K562 (cell line): ENCODE data around the gene DLGAP1. TPM values are rescaled to one million over a fixed set of nuclear protein-coding genes. Genes with fewer than 3 reads are reported as not detected.
A peak's percentile ranks its signal among the peaks of the same experiment; 100 is the strongest.

Experiments used
- FOSL1 ChIP-seq: fragments of 200-800 bp; sonication (Bioruptor generic); conservative IDR thresholded peaks from 2 replicates; pipeline ENCODE4 v1.6.1; 2016; ENCODE audit warnings: missing genetic modification characterization, missing compliant biosample characterization
- FOXJ2 ChIP-seq: fragments of 200-800 bp; sonication (Bioruptor generic); IDR thresholded peaks from 2 replicates; pipeline ENCODE4 v1.6.1; 2016; ENCODE audit warnings: missing genetic modification characterization, missing compliant biosample characterization
- MBD2 ChIP-seq: sonication (generic); IDR thresholded peaks from 2 replicates; pipeline ENCODE4 v1.6.1; 2016; ENCODE audit warnings: low read depth, borderline replicate concordance
- MXI1 ChIP-seq: IDR thresholded peaks from 2 replicates; pipeline ENCODE4 v1.6.1; 2011; ENCODE audit warnings: low read depth, mild to moderate bottlenecking, improper control_type of control experiment, low read length
- MYNN ChIP-seq, 2 experiments: sonication (generic); formaldehyde crosslinking in 1 of 2; IDR thresholded peaks; 2 replicates each; pipeline versions ENCODE4 v1.5.0 to v1.6.1; 2016 to 2020; ENCODE audit warnings: antibody characterized with exemption in 1 of 2, missing genetic modification reagents in 1 of 2
- POLR3G ChIP-seq: IDR thresholded peaks from 2 replicates; pipeline ENCODE4 v1.6.1; 2011; ENCODE audit not compliant: insufficient read length, insufficient replicate concordance; ENCODE audit errors: extremely low read depth
- ZC3H11A ChIP-seq: IDR thresholded peaks from 2 replicates; pipeline ENCODE4 v1.6.1; 2012; ENCODE audit warnings: low read depth, low read length, improper control_type of control experiment
- ZFP36 ChIP-seq: fragments of 150-350 bp; IDR thresholded peaks from 2 replicates; pipeline ENCODE4 v1.6.1; 2018; ENCODE audit warnings: low read length, low read depth; ENCODE audit not compliant: partially characterized antibody
- ZNF79 ChIP-seq: fragments of 250-450 bp; sonication (Bioruptor Pico); IDR thresholded peaks from 2 replicates; pipeline ENCODE4 v1.4.0; 2020; ENCODE audit warnings: low read depth, mild to moderate bottlenecking, moderate library complexity
- ZZZ3 ChIP-seq: fragments of 450-650 bp; IDR thresholded peaks from 2 replicates; pipeline ENCODE4 v1.6.1; 2016; ENCODE audit warnings: antibody characterized with exemption, mild to moderate bottlenecking, moderate library complexity
- polyA plus RNA-seq, 8 experiments: library from polyadenylated mRNA; depleted of rRNA in 4 of 8; stranded (reverse) in 5 of 8; unstranded in 3 of 8; fragments of >200 nt; fragmentation: Nextera tagmentation in 2 of 8; fragmentation: Illumina TruSeq in 1 of 8; extraction: Ambion mirVana in 2 of 8; extraction: Trizol in 1 of 8; gene quantifications; 2 replicates each; pipeline versions ENCODE4 v1.2.1 to v1.2.3, GENCODE V29; 2011 to 2014; ENCODE audit warnings: inconsistent platforms in 1 of 8, missing spikeins in 1 of 8
- total RNA-seq, 7 experiments: library from RNA; depleted of rRNA in 6 of 7; stranded (reverse); fragments of >200 nt in 6 of 7; fragmentation: Illumina TruSeq in 2 of 7; extraction: Trizol in 2 of 7; gene quantifications; 2 replicates each; pipeline versions ENCODE4 v1.2.1 to v1.2.3, GENCODE V29; 2011 to 2021; ENCODE audit warnings: low replicate concordance in 1 of 7
- TF ChIP-seq, protein P1 (sequence below): fragments of 450-650 bp; IDR thresholded peaks from 2 replicates; pipeline ENCODE4 v1.6.1; 2018; ENCODE audit not compliant: partially characterized antibody
- TF ChIP-seq, protein P2 (sequence below), 2 experiments: fragments of 450-650 bp; IDR thresholded peaks; 2 replicates each; pipeline ENCODE4 v1.6.1; 2018; ENCODE audit warnings: mild to moderate bottlenecking in 2 of 2, low read depth in 1 of 2; ENCODE audit not compliant: partially characterized antibody in 2 of 2
- TF ChIP-seq, protein P3 (sequence below): fragments of 450-650 bp; IDR thresholded peaks from 2 replicates; pipeline ENCODE4 v1.6.1; 2016; ENCODE audit warnings: antibody characterized with exemption
- TF ChIP-seq, protein P4 (sequence below): fragments of 250-450 bp; sonication (Bioruptor Pico); IDR thresholded peaks from 2 replicates; pipeline ENCODE4 v1.4.0; 2020; ENCODE audit warnings: mild to moderate bottlenecking, moderate library complexity, borderline replicate concordance

DLGAP1 gene
- total and polyA plus RNA-seq, 9 of the 15 experiments (the other 6 are each of a cell fraction or from before 2014, with no cell fraction given) = 0.04 to 0.22 (median 0.08) TPM

DNA sequence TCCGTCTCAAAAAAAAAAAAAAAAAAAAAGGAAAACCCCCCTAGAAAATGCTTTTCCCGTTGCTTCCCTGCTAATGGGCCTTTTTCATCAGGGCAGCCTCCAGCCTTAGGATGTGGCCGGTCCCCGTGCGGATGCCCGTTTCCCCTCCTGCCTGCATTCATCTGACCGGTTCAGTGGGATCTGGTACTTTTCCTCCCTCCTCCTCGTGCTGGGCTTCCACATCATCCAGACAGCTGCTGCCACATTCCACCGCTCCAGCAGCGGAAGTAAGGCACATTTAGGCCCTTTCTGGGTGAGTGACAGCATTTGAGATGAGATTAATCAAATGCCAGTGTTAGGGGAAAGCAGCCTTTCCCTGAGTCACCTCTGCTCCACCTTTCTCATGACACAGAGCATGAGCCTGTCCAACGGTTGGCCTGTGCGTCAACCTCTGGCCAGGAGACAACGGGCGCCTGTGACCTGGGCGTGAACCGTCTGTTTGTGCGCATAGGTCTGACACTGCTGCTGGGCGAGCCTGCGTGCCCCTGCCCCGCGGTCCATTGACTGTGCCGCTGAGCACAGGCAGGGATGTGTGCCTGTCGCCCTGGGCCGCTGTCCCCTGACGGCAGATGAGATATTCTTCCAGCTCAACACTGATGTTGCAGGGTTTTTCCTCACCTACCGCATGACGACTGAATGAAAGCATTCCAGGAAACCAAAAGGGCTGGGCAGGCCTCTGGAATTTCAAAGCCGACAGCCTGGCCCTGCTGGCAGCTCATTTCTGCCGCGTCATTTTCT, 831.1 kb downstream of the DLGAP1 start (continued):
- TF ChIP-seq, protein P1, sequence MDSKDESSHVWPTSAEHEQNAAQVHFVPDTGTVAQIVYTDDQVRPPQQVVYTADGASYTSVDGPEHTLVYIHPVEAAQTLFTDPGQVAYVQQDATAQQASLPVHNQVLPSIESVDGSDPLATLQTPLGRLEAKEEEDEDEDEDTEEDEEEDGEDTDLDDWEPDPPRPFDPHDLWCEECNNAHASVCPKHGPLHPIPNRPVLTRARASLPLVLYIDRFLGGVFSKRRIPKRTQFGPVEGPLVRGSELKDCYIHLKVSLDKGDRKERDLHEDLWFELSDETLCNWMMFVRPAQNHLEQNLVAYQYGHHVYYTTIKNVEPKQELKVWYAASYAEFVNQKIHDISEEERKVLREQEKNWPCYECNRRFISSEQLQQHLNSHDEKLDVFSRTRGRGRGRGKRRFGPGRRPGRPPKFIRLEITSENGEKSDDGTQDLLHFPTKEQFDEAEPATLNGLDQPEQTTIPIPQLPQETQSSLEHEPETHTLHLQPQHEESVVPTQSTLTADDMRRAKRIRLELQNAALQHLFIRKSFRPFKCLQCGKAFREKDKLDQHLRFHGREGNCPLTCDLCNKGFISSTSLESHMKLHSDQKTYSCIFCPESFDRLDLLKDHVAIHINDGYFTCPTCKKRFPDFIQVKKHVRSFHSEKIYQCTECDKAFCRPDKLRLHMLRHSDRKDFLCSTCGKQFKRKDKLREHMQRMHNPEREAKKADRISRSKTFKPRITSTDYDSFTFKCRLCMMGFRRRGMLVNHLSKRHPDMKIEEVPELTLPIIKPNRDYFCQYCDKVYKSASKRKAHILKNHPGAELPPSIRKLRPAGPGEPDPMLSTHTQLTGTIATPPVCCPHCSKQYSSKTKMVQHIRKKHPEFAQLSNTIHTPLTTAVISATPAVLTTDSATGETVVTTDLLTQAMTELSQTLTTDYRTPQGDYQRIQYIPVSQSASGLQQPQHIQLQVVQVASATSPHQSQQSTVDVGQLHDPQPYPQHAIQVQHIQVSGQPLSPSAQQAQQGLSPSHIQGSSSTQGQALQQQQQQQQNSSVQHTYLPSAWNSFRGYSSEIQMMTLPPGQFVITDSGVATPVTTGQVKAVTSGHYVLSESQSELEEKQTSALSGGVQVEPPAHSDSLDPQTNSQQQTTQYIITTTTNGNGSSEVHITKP = no peak
- TF ChIP-seq MXI1 (peak; percentile 59; the same call in 1 of the 2 replicates), ZC3H11A (0 out of 2 replicates have a peak, but pooled peaks have one; percentile 58), ZNF79 (CRISPR knock-in tag) (peak; percentile 60; the same call in 1 of the 2 replicates), FOXJ2 (peak; percentile 51; the same call in 1 of the 2 replicates), FOSL1 (tag) (peak; percentile 86), MYNN (IDR thresholded peaks at IDR 0.05) (no peak), MYNN (CRISPR knock-in tag; IDR thresholded peaks at IDR 0.05) (no peak), ZZZ3 (no peak), POLR3G (no peak), ZFP36 (peak; percentile 4), MBD2 (no peak)
- TF ChIP-seq, protein P2, sequence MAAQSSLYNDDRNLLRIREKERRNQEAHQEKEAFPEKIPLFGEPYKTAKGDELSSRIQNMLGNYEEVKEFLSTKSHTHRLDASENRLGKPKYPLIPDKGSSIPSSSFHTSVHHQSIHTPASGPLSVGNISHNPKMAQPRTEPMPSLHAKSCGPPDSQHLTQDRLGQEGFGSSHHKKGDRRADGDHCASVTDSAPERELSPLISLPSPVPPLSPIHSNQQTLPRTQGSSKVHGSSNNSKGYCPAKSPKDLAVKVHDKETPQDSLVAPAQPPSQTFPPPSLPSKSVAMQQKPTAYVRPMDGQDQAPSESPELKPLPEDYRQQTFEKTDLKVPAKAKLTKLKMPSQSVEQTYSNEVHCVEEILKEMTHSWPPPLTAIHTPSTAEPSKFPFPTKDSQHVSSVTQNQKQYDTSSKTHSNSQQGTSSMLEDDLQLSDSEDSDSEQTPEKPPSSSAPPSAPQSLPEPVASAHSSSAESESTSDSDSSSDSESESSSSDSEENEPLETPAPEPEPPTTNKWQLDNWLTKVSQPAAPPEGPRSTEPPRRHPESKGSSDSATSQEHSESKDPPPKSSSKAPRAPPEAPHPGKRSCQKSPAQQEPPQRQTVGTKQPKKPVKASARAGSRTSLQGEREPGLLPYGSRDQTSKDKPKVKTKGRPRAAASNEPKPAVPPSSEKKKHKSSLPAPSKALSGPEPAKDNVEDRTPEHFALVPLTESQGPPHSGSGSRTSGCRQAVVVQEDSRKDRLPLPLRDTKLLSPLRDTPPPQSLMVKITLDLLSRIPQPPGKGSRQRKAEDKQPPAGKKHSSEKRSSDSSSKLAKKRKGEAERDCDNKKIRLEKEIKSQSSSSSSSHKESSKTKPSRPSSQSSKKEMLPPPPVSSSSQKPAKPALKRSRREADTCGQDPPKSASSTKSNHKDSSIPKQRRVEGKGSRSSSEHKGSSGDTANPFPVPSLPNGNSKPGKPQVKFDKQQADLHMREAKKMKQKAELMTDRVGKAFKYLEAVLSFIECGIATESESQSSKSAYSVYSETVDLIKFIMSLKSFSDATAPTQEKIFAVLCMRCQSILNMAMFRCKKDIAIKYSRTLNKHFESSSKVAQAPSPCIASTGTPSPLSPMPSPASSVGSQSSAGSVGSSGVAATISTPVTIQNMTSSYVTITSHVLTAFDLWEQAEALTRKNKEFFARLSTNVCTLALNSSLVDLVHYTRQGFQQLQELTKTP (IDR thresholded peaks at IDR 0.05; ENCODE audit: low read depth in 1 of 2, partially characterized antibody in 2 of 2) = peak; percentile 72 to 78
- TF ChIP-seq, protein P3, sequence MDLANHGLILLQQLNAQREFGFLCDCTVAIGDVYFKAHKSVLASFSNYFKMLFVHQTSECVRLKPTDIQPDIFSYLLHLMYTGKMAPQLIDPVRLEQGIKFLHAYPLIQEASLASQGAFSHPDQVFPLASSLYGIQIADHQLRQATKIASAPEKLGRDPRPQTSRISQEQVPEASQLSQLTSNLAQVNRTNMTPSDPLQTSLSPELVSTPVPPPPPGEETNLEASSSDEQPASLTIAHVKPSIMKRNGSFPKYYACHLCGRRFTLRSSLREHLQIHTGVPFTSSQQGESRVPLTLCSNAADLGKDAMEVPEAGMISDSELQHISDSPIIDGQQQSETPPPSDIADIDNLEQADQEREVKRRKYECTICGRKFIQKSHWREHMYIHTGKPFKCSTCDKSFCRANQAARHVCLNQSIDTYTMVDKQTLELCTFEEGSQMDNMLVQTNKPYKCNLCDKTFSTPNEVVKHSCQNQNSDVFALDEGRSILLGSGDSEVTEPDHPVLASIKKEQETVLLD = peak; percentile 87; the same call in 1 of the 2 replicates
- TF ChIP-seq, protein P4, sequence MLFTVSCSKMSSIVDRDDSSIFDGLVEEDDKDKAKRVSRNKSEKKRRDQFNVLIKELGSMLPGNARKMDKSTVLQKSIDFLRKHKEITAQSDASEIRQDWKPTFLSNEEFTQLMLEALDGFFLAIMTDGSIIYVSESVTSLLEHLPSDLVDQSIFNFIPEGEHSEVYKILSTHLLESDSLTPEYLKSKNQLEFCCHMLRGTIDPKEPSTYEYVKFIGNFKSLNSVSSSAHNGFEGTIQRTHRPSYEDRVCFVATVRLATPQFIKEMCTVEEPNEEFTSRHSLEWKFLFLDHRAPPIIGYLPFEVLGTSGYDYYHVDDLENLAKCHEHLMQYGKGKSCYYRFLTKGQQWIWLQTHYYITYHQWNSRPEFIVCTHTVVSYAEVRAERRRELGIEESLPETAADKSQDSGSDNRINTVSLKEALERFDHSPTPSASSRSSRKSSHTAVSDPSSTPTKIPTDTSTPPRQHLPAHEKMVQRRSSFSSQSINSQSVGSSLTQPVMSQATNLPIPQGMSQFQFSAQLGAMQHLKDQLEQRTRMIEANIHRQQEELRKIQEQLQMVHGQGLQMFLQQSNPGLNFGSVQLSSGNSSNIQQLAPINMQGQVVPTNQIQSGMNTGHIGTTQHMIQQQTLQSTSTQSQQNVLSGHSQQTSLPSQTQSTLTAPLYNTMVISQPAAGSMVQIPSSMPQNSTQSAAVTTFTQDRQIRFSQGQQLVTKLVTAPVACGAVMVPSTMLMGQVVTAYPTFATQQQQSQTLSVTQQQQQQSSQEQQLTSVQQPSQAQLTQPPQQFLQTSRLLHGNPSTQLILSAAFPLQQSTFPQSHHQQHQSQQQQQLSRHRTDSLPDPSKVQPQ (CRISPR knock-in tag) = no peak
